CD4-positive, CD25-positive, alpha-beta regulatory T cell (primary cell): ENCODE data around the gene C19orf38. TPM values are rescaled to one million over a fixed set of nuclear protein-coding genes. Genes with fewer than 3 reads are reported as not detected.

Source experiments
- ATAC-seq, 2 donors: fragments of 150-1000 bp; cut with Tn5 transposase; one replicate each; pipeline ENCODE4 v1.10.0; 2021; ENCODE audit warnings: low read depth in 2 of 2, moderate number of reproducible peaks in 2 of 2, moderate library complexity in 1 of 2
- DNase-seq, 3 donors: peaks; one replicate each; pipeline versions ENCODE4 v3.0.0 to v3.0.0-alpha.2; 2012 to 2022; ENCODE audit warnings: mixed read lengths in 1 of 3
- H3K27ac ChIP-seq: one replicate; pipeline ENCODE4 v1.7.0; 2013; ENCODE audit warnings: mild to moderate bottlenecking, low read length; ENCODE audit not compliant: insufficient read depth, poor library complexity, severe bottlenecking
- H3K27me3 ChIP-seq: one replicate; pipeline ENCODE4 v1.7.0; 2013; ENCODE audit warnings: low read length; ENCODE audit not compliant: control insufficient read depth, insufficient read depth
- H3K36me3 ChIP-seq: one replicate; pipeline ENCODE4 v1.7.0; 2013; ENCODE audit warnings: mild to moderate bottlenecking, low read length, moderate library complexity; ENCODE audit not compliant: control insufficient read depth, insufficient read depth
- H3K4me1 ChIP-seq: 2 replicates; pipeline ENCODE4 v1.7.0; 2013; ENCODE audit warnings: mild to moderate bottlenecking, low read length; ENCODE audit not compliant: insufficient read depth, control insufficient read depth, poor library complexity, severe bottlenecking
- H3K4me3 ChIP-seq: one replicate; pipeline ENCODE4 v1.7.0; 2013; ENCODE audit warnings: low read depth, mild to moderate bottlenecking, low read length, moderate library complexity
- H3K9me3 ChIP-seq, 2 experiments: 1 replicate in 1 of 2; 2 replicates in 1 of 2; pipeline ENCODE4 v1.7.0; 2013; ENCODE audit warnings: low read length in 2 of 2, mild to moderate bottlenecking in 1 of 2, moderate library complexity in 1 of 2; ENCODE audit not compliant: control insufficient read depth in 2 of 2
- H3K27ac Mint-ChIP-seq, 3 donors: one replicate each; pipeline ENCODE4 v1.8.0; 2020 to 2022; ENCODE audit warnings: mild to moderate bottlenecking in 3 of 3, mixed read lengths in 3 of 3, moderate library complexity in 2 of 3
- H3K27me3 Mint-ChIP-seq: one replicate; pipeline ENCODE4 v1.8.0; 2022; ENCODE audit warnings: mild to moderate bottlenecking, mixed read lengths
- H3K36me3 Mint-ChIP-seq: one replicate; pipeline ENCODE4 v1.8.0; 2020; ENCODE audit warnings: mixed read lengths
- H3K4me1 Mint-ChIP-seq, 4 donors: one replicate each; pipeline ENCODE4 v1.8.0; 2020 to 2022; ENCODE audit warnings: mixed read lengths in 4 of 4, mild to moderate bottlenecking in 1 of 4
- H3K4me3 Mint-ChIP-seq, 4 donors: one replicate each; pipeline ENCODE4 v1.8.0; 2020 to 2022; ENCODE audit warnings: mild to moderate bottlenecking in 4 of 4, mixed read lengths in 4 of 4, moderate library complexity in 3 of 4
- H3K9me3 Mint-ChIP-seq, 7 donors: one replicate each; pipeline ENCODE4 v1.8.0; 2020 to 2022; ENCODE audit warnings: mixed read lengths in 7 of 7, mild to moderate bottlenecking in 3 of 7, moderate library complexity in 2 of 7
- polyA plus RNA-seq, 4 donors: library from polyadenylated mRNA; unstranded; fragments of 300-500 nt; fragmentation: Illumina TruSeq; gene quantifications; one replicate each; pipeline ENCODE4 v1.2.3, GENCODE V29; 2021
- total RNA-seq: library from RNA; stranded (reverse); gene quantifications from one replicate; pipeline ENCODE4 v1.2.3, GENCODE V29; 2022

Gene C19orf38
- total and polyA plus RNA-seq, 5 donors from 2014 or later, result 0.40 to 1.1 (median 0.58) TPM; not detected in 1

- no peaks in the 10 kb centered on the region for H3K36me3 ChIP-seq
- no peak overlapping the region for H3K27ac ChIP-seq
- Mint-ChIP-seq H3K27me3 (peaks cover 4% of the 10 kb centered on the region), H3K4me1 (peaks cover 0 to 4% (median 0%) of the 10 kb centered on the region in 4 donors), H3K4me3 (no peak overlapping the region), H3K27ac (no peak overlapping the region), H3K9me3 (peaks cover 4 to 5% (median 5%) of the 10 kb centered on the region in 7 donors), H3K36me3 (peaks cover 3% of the 10 kb centered on the region)
- peaks cover 7% of the 10 kb centered on the region in 2 experiments for H3K9me3 ChIP-seq
- no peaks in the 10 kb centered on the region for H3K4me1 ChIP-seq
- no peak overlapping the region for H3K4me3 ChIP-seq
- no peak for DNase-seq
- no peak for ATAC-seq
- no peaks in the 10 kb centered on the region for H3K27me3 ChIP-seq
These were observed 5.4 kb upstream of the C19orf38 start for GRCh38 chr19:10842788-10843187.

GRCh38 chr19:10846500-10847202 lies 1.6 kb upstream of the C19orf38 start:
- Mint-ChIP-seq H3K9me3 (peaks cover 3 to 5% (median 5%) of the 10 kb centered on the region in 7 donors), H3K36me3 (no peaks in the 10 kb centered on the region), H3K4me1 (peaks cover 0 to 5% (median 3%) of the 10 kb centered on the region in 4 donors), H3K27me3 (peaks cover 4% of the 10 kb centered on the region), H3K4me3 (no peak overlapping the region), H3K27ac (no peak overlapping the region)
- DNase-seq, result no peak
- H3K4me1 ChIP-seq, result no peaks in the 10 kb centered on the region
- H3K36me3 ChIP-seq, result no peaks in the 10 kb centered on the region
- H3K27ac ChIP-seq, result no peak overlapping the region
- peaks cover 7% of the 10 kb centered on the region in 2 experiments for H3K9me3 ChIP-seq
- no peaks in the 10 kb centered on the region for H3K27me3 ChIP-seq
- ATAC-seq, result no peak
- H3K4me3 ChIP-seq, result no peak overlapping the region

- H3K27ac Mint-ChIP-seq, result no peak overlapping the region
- peaks cover 0 to 5% (median 5%) of the 10 kb centered on the region in 7 donors for H3K9me3 Mint-ChIP-seq
These were observed 2.4 kb downstream of the C19orf38 start for GRCh38 chr19:10850631-10851030.

GRCh38 chr19:10852098-10852800 lies 4.0 kb downstream of the C19orf38 start:
- Histone ChIP-seq H3K36me3 (no peaks in the 10 kb centered on the region), H3K9me3 (no peaks in the 10 kb centered on the region), H3K27me3 (no peaks in the 10 kb centered on the region), H3K4me1 (no peaks in the 10 kb centered on the region), H3K27ac (no peak overlapping the region), H3K4me3 (no peak overlapping the region)
- ATAC-seq (no peak), DNase-seq (no peak)
- Mint-ChIP-seq H3K4me3 (no peak overlapping the region), H3K27ac (no peak overlapping the region), H3K9me3 (no peaks in the 10 kb centered on the region), H3K4me1 (peaks cover 0 to 5% (median 1%) of the 10 kb centered on the region in 4 donors), H3K27me3 (no peaks in the 10 kb centered on the region), H3K36me3 (no peaks in the 10 kb centered on the region)

More at GRCh38 chr19:10850631-10851030, 2.4 kb downstream of the C19orf38 start:
- peaks cover 0 to 5% (median 3%) of the 10 kb centered on the region in 4 donors for H3K4me1 Mint-ChIP-seq
- Histone ChIP-seq H3K27ac (no peak overlapping the region), H3K9me3 (peaks cover 7% of the 10 kb centered on the region in 2 experiments), H3K4me3 (no peak overlapping the region), H3K4me1 (no peaks in the 10 kb centered on the region), H3K27me3 (no peaks in the 10 kb centered on the region), H3K36me3 (no peaks in the 10 kb centered on the region)
- ATAC-seq, result no peak
- DNase-seq, result no peak
- no peaks in the 10 kb centered on the region for H3K36me3 Mint-ChIP-seq
- H3K4me3 Mint-ChIP-seq, result no peak overlapping the region
- H3K27me3 Mint-ChIP-seq, result peaks cover 4% of the 10 kb centered on the region

GRCh38 chr19:10852941-10853340 lies 4.7 kb downstream of the C19orf38 start:
- Histone ChIP-seq H3K27me3 (no peaks in the 10 kb centered on the region), H3K4me3 (no peak overlapping the region), H3K4me1 (no peaks in the 10 kb centered on the region), H3K36me3 (no peaks in the 10 kb centered on the region), H3K27ac (no peak overlapping the region), H3K9me3 (no peaks in the 10 kb centered on the region)
- ATAC-seq, result no peak
- Mint-ChIP-seq H3K9me3 (no peaks in the 10 kb centered on the region), H3K36me3 (no peaks in the 10 kb centered on the region), H3K27ac (no peak overlapping the region), H3K27me3 (no peaks in the 10 kb centered on the region), H3K4me1 (peaks cover 0 to 5% (median 1%) of the 10 kb centered on the region in 4 donors), H3K4me3 (no peak overlapping the region)
- DNase-seq, result no peak

- Mint-ChIP-seq H3K4me1 (no peaks in the 10 kb centered on the region), H3K9me3 (no peaks in the 10 kb centered on the region), H3K27ac (peak overlapping the region in 1 of 3 donors; percentile 76), H3K27me3 (no peaks in the 10 kb centered on the region), H3K36me3 (no peaks in the 10 kb centered on the region), H3K4me3 (no peak overlapping the region)
- no peak overlapping the region for H3K27ac ChIP-seq
- H3K9me3 ChIP-seq, result no peaks in the 10 kb centered on the region
- ATAC-seq (no peak), DNase-seq (no peak)
- H3K27me3 ChIP-seq, result no peaks in the 10 kb centered on the region
- H3K36me3 ChIP-seq, result no peaks in the 10 kb centered on the region
- H3K4me3 ChIP-seq, result no peak overlapping the region
- H3K4me1 ChIP-seq, result no peaks in the 10 kb centered on the region
These were observed 6.3 kb downstream of the C19orf38 start for GRCh38 chr19:10854350-10855089.

- Mint-ChIP-seq H3K27ac (no peak overlapping the region), H3K27me3 (no peaks in the 10 kb centered on the region), H3K36me3 (no peaks in the 10 kb centered on the region), H3K9me3 (no peaks in the 10 kb centered on the region), H3K4me1 (no peaks in the 10 kb centered on the region), H3K4me3 (no peak overlapping the region)
- Histone ChIP-seq H3K36me3 (no peaks in the 10 kb centered on the region), H3K27me3 (no peaks in the 10 kb centered on the region), H3K27ac (no peak overlapping the region), H3K9me3 (no peaks in the 10 kb centered on the region), H3K4me1 (no peaks in the 10 kb centered on the region), H3K4me3 (no peak overlapping the region)
- ATAC-seq, result no peak
- peak in 1 of 3 donors; percentile 59 for DNase-seq
These were observed 7.8 kb downstream of the C19orf38 start for GRCh38 chr19:10855879-10856522.
